GM12878 (cell line): ENCODE measurements around the gene ELL2. TPM values are rescaled to one million over a fixed set of nuclear protein-coding genes. Genes with fewer than 3 reads are reported as not detected.
A peak's percentile ranks its signal among the peaks of the same experiment; 100 is the strongest.

Experiments used
- ATAC-seq: fragments of 200-7000 bp; cut with Tn5 transposase; 3 replicates; pipeline ENCODE4 v1.9.1; 2020; ENCODE audit warnings: mild to moderate bottlenecking, moderate library complexity
- BruUV-seq: library from RNA; stranded (reverse); fragments of 400-500 nt; replicated peaks from 2 replicates; lab custom pipeline; 2021; lab: Mats Ljungman, UMichigan
- CTCF ChIA-PET: fragments of 300-600 bp; sonication (Branson Sonifier 250); formaldehyde crosslinking; extraction: SDS; loops from one replicate; lab custom pipeline; 2021; ENCODE audit warnings: inconsistent platforms; lab: Yijun Ruan, JAX
- POLR2A ChIA-PET: fragments of 350-600 bp; formaldehyde crosslinking; extraction: SDS; loops from one replicate; lab custom pipeline; 2021; ENCODE audit warnings: inconsistent platforms; lab: Charles Lee
- RAD21 ChIA-PET: fragments of 300-600 bp; sonication (Branson Sonifier 250); formaldehyde crosslinking; loops from one replicate; lab custom pipeline; 2023; ENCODE audit warnings: antibody characterized with exemption; ENCODE audit not compliant: unreplicated experiment; lab: Charles Lee
- SMC1A ChIA-PET: fragments of 300-600 bp; sonication (Branson Sonifier 250); formaldehyde crosslinking; loops from one replicate; lab custom pipeline; 2023; ENCODE audit not compliant: unreplicated experiment, uncharacterized antibody; lab: Charles Lee
- DNase-seq: peaks from one replicate; pipeline ENCODE4 v3.0.0-alpha.2; 2011; ENCODE audit warnings: low read depth, low spot score
- FAIRE-seq: peaks from 3 replicates; lab custom pipeline; 2011; peaks lifted over from hg19 to GRCh38; lab: Jason Lieb, UNC
- H2AFZ ChIP-seq: 2 replicates; pipeline ENCODE4 v1.6.0; 2011; ENCODE audit warnings: low read depth, low read length, control low read depth; ENCODE audit not compliant: control insufficient read depth
- H3K27ac ChIP-seq: 2 replicates; pipeline ENCODE4 v1.5.1; 2011; ENCODE audit warnings: control low read depth; ENCODE audit not compliant: control insufficient read depth, insufficient read depth
- H3K27me3 ChIP-seq, 2 experiments: replicated peaks in 1 of 2; 2 replicates each; pipeline versions ENCODE4 v1.6.0 to v1.6.1; 2011; ENCODE audit warnings: low read length in 1 of 2; ENCODE audit not compliant: control insufficient read depth in 2 of 2, insufficient read depth in 2 of 2
- H3K36me3 ChIP-seq, 2 experiments: 2 replicates each; pipeline ENCODE4 v1.5.1; 2011; ENCODE audit warnings: low read length in 1 of 2; ENCODE audit not compliant: control insufficient read depth in 2 of 2, insufficient read depth in 2 of 2
- H3K4me1 ChIP-seq: 2 replicates; pipeline ENCODE4 v1.6.1; 2011; ENCODE audit warnings: mild to moderate bottlenecking, low read length, moderate library complexity, mixed read lengths; ENCODE audit not compliant: control insufficient read depth, insufficient read depth
- H3K4me2 ChIP-seq: 2 replicates; pipeline ENCODE4 v1.6.0; 2011; ENCODE audit warnings: control low read depth; ENCODE audit not compliant: control insufficient read depth, insufficient read depth
- H3K4me3 ChIP-seq: fragments of 200-600 bp; sonication (generic); 2 replicates; pipeline ENCODE4 v1.5.1; 2016
- H3K79me2 ChIP-seq: 2 replicates; pipeline ENCODE4 v1.6.0; 2011; ENCODE audit warnings: low read length; ENCODE audit not compliant: control insufficient read depth, insufficient read depth
- H3K9ac ChIP-seq: 2 replicates; pipeline ENCODE4 v1.8.0; 2011; ENCODE audit warnings: low read length, control low read depth, mixed read lengths; ENCODE audit not compliant: control insufficient read depth, insufficient read depth
- H3K9me3 ChIP-seq: replicated peaks from 3 replicates; pipeline ENCODE4 v1.5.1; 2011; ENCODE audit warnings: mild to moderate bottlenecking, low read length; ENCODE audit not compliant: control insufficient read depth, insufficient read depth
- H4K20me1 ChIP-seq: 2 replicates; pipeline ENCODE4 v1.6.0; 2011; ENCODE audit not compliant: control insufficient read depth, insufficient read depth
- CEBPB ChIP-seq, 2 experiments: fragments of 150-350 bp in 1 of 2; IDR thresholded peaks; 2 replicates each; pipeline ENCODE4 v1.6.1; 2012 to 2014; ENCODE audit warnings: low read depth in 2 of 2, low read length in 2 of 2, borderline replicate concordance in 1 of 2, inconsistent platforms in 1 of 2
- ESRRA ChIP-seq: IDR thresholded peaks from 2 replicates; pipeline ENCODE4 v1.6.1; 2012; ENCODE audit warnings: mild to moderate bottlenecking, low read length, improper control_type of control experiment
- EZH2 ChIP-seq: IDR thresholded peaks from 2 replicates; pipeline ENCODE4 v1.6.1; 2012; ENCODE audit warnings: low read depth, mild to moderate bottlenecking, control low read depth, inconsistent platforms, low read length, borderline replicate concordance; ENCODE audit not compliant: control insufficient read depth
- HDAC6 ChIP-seq: fragments of 200-600 bp; sonication (generic); IDR thresholded peaks from one replicate; pipeline ENCODE4 v1.8.0; 2017; ENCODE audit warnings: antibody characterized with exemption; ENCODE audit not compliant: unreplicated experiment
- LARP7 ChIP-seq: fragments of 450-650 bp; IDR thresholded peaks from 2 replicates; pipeline ENCODE4 v1.6.1; 2017; ENCODE audit warnings: mild to moderate bottlenecking
- MEF2B ChIP-seq: fragments of 450-650 bp; IDR thresholded peaks from 2 replicates; pipeline ENCODE4 v1.6.1; 2018; ENCODE audit warnings: mild to moderate bottlenecking, moderate library complexity; ENCODE audit not compliant: partially characterized antibody, poor library complexity, severe bottlenecking
- NFIC ChIP-seq: IDR thresholded peaks from 2 replicates; pipeline ENCODE4 v1.6.1; 2012; ENCODE audit warnings: low read depth, mild to moderate bottlenecking, inconsistent platforms, low read length, moderate library complexity
- POLR2A ChIP-seq: IDR thresholded peaks from 2 replicates; pipeline ENCODE4 v1.6.1; 2011; ENCODE audit warnings: low read depth, mild to moderate bottlenecking, low read length
- RELA ChIP-seq: fragments of 450-650 bp; IDR thresholded peaks from 2 replicates; pipeline ENCODE4 v1.8.0; 2014; ENCODE audit warnings: borderline replicate concordance; ENCODE audit not compliant: partially characterized antibody
- SREBF1 ChIP-seq: IDR thresholded peaks from 2 replicates; pipeline ENCODE4 v1.6.1; 2012; ENCODE audit warnings: mild to moderate bottlenecking, low read length
- TCF3 ChIP-seq: IDR thresholded peaks from 2 replicates; pipeline ENCODE4 v1.6.1; 2012; ENCODE audit warnings: low read depth, mild to moderate bottlenecking, low read length, borderline replicate concordance; ENCODE audit not compliant: insufficient read depth
- ZNF274 ChIP-seq: IDR thresholded peaks from one replicate; pipeline ENCODE4 v1.8.0; 2011; ENCODE audit not compliant: insufficient read length, insufficient read depth
- WGBS: methylation state at CpG from one replicate; pipeline ENCODE4 v1.1.6; 2016; ENCODE audit warnings: low lambda C conversion rate; ENCODE audit not compliant: insufficient replicate concordance, insufficient coverage; ENCODE audit errors: missing lambda C conversion rate; 5-methylcytosine and 5-hydroxymethylcytosine counted together
- in situ Hi-C: fragments of 300-500 bp; cut with MboI; formaldehyde crosslinking; loops from 9 replicates; pipeline ENCODE4 v1.14.3; 2018; ENCODE audit warnings: mixed read lengths
- intact Hi-C: fragments of 100-400 bp; cut with micrococcal nuclease; formaldehyde crosslinking; loops from one replicate; pipeline ENCODE4 v1.14.2; 2022; ENCODE audit not compliant: unreplicated experiment
- polyA plus RNA-seq, 11 experiments: library from polyadenylated mRNA; depleted of rRNA in 4 of 11; unstranded in 6 of 11; stranded (reverse) in 5 of 11; fragments of >200 nt; fragmentation: Nextera tagmentation in 4 of 11; fragmentation: Illumina TruSeq in 1 of 11; extraction: Ambion mirVana in 4 of 11; extraction: Trizol in 1 of 11; gene quantifications; 1 replicate in 1 of 11; 2 replicates in 10 of 11; pipeline versions ENCODE4 v1.2.1 to v1.2.3, GENCODE V29; 2011 to 2016; ENCODE audit warnings: inconsistent platforms in 2 of 11, missing spikeins in 2 of 11, low read depth in 1 of 11
- total RNA-seq, 4 experiments: library from RNA; depleted of rRNA in 3 of 4; stranded (reverse); fragments of >200 nt in 3 of 4; fragmentation: Illumina TruSeq in 1 of 4; extraction: Trizol in 1 of 4; gene quantifications; 2 replicates each; pipeline versions ENCODE4 v1.2.1 to v1.2.3, GENCODE V29; 2013 to 2021
- TF ChIP-seq, protein P1 (sequence below): fragments of 450-650 bp; IDR thresholded peaks from 2 replicates; pipeline ENCODE4 v1.6.1; 2017; ENCODE audit warnings: mild to moderate bottlenecking, moderate library complexity
- TF ChIP-seq, protein P2 (sequence below): fragments of 450-650 bp; IDR thresholded peaks from 2 replicates; pipeline ENCODE4 v1.6.1; 2017; ENCODE audit warnings: mild to moderate bottlenecking, moderate library complexity

Gene ELL2
- total and polyA plus RNA-seq, 10 of the 15 experiments (the other 5 are each of a cell fraction or from before 2014, with no cell fraction given): 24.2 to 91.4 (median 57.4) TPM

DNA sequence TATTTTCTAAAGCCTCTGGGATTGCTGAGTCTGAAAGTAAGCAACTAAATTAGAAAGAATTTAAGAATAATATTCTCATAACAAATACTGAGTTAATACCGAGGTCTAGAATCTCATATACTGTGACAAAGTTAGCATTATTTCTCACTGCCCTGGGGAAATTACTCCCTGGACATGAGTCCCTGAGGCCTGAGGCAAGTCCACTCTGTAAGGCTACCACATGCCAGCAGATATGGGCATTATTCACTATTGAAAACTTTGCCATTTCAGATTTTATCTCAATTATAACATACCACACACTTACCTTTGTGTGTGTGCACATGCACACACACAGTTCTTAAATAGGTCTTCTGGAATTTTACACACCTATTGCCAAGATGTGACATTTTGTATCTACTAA is 22.9 kb downstream of the ELL2 start:
- RAD21 ChIA-PET: interaction anchor here (0.8 to 1.4 kb wide), 2 partner anchors 16 to 17 kb away, joined by 3 to 4 read pairs; no protein-coding TSS in a partner anchor
- Histone ChIP-seq H4K20me1 (no peaks in the 10 kb centered on the region), H3K4me1 (peaks cover 31% of the 10 kb centered on the region), H3K4me2 (no peak overlapping the region), H3K27me3 (no peaks in the 10 kb centered on the region), H3K27ac (peak overlapping the region; percentile 30), H3K36me3 (peaks cover 0 to 8% of the 10 kb centered on the region in 2 experiments; a peak in 3 of 4 replicates), H3K4me3 (no peak overlapping the region), H3K9ac (no peak overlapping the region), H3K9me3 (no peaks in the 10 kb centered on the region), H3K79me2 (peaks cover 81% of the 10 kb centered on the region), H2AFZ (no peak overlapping the region)
- SMC1A ChIA-PET: interaction anchor here (0.7 to 4.8 kb wide), 6 partner anchors 9 to 19 kb away, joined by 3 to 52 read pairs (median 4); no protein-coding TSS in a partner anchor
- no TSS peak for BruUV-seq
- CTCF ChIA-PET: no interaction called here
- ATAC-seq (no peak), FAIRE-seq (no peak), DNase-seq (no peak)
- in situ Hi-C loops (no loop called here), intact Hi-C loops (no loop called here)
- WGBS: 93% methylated on average over 1 of the region's 1 CpG
- POLR2A ChIA-PET: interaction anchor here (0.7 to 1.0 kb wide), 2 partner anchors 13 to 69 kb away, joined by 3 read pairs; no protein-coding TSS in a partner anchor
- TF ChIP-seq MEF2B (no peak), SREBF1 (no peak), TCF3 (no peak), LARP7 (no peak), EZH2 (no peak), ZNF274 (no peak), RELA (no peak), ESRRA (no peak), CEBPB (IDR thresholded peaks at IDR 0.05; ENCODE audit: borderline replicate concordance in 1 of 2, low read depth in 2 of 2, low read length in 2 of 2) (no peak), NFIC (no peak), HDAC6 (no peak), POLR2A (no peak)
- TF ChIP-seq, protein P1, sequence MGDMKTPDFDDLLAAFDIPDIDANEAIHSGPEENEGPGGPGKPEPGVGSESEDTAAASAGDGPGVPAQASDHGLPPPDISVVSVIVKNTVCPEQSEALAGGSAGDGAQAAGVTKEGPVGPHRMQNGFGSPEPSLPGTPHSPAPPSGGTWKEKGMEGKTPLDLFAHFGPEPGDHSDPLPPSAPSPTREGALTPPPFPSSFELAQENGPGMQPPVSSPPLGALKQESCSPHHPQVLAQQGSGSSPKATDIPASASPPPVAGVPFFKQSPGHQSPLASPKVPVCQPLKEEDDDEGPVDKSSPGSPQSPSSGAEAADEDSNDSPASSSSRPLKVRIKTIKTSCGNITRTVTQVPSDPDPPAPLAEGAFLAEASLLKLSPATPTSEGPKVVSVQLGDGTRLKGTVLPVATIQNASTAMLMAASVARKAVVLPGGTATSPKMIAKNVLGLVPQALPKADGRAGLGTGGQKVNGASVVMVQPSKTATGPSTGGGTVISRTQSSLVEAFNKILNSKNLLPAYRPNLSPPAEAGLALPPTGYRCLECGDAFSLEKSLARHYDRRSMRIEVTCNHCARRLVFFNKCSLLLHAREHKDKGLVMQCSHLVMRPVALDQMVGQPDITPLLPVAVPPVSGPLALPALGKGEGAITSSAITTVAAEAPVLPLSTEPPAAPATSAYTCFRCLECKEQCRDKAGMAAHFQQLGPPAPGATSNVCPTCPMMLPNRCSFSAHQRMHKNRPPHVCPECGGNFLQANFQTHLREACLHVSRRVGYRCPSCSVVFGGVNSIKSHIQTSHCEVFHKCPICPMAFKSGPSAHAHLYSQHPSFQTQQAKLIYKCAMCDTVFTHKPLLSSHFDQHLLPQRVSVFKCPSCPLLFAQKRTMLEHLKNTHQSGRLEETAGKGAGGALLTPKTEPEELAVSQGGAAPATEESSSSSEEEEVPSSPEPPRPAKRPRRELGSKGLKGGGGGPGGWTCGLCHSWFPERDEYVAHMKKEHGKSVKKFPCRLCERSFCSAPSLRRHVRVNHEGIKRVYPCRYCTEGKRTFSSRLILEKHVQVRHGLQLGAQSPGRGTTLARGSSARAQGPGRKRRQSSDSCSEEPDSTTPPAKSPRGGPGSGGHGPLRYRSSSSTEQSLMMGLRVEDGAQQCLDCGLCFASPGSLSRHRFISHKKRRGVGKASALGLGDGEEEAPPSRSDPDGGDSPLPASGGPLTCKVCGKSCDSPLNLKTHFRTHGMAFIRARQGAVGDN: no peak
- TF ChIP-seq, protein P2, sequence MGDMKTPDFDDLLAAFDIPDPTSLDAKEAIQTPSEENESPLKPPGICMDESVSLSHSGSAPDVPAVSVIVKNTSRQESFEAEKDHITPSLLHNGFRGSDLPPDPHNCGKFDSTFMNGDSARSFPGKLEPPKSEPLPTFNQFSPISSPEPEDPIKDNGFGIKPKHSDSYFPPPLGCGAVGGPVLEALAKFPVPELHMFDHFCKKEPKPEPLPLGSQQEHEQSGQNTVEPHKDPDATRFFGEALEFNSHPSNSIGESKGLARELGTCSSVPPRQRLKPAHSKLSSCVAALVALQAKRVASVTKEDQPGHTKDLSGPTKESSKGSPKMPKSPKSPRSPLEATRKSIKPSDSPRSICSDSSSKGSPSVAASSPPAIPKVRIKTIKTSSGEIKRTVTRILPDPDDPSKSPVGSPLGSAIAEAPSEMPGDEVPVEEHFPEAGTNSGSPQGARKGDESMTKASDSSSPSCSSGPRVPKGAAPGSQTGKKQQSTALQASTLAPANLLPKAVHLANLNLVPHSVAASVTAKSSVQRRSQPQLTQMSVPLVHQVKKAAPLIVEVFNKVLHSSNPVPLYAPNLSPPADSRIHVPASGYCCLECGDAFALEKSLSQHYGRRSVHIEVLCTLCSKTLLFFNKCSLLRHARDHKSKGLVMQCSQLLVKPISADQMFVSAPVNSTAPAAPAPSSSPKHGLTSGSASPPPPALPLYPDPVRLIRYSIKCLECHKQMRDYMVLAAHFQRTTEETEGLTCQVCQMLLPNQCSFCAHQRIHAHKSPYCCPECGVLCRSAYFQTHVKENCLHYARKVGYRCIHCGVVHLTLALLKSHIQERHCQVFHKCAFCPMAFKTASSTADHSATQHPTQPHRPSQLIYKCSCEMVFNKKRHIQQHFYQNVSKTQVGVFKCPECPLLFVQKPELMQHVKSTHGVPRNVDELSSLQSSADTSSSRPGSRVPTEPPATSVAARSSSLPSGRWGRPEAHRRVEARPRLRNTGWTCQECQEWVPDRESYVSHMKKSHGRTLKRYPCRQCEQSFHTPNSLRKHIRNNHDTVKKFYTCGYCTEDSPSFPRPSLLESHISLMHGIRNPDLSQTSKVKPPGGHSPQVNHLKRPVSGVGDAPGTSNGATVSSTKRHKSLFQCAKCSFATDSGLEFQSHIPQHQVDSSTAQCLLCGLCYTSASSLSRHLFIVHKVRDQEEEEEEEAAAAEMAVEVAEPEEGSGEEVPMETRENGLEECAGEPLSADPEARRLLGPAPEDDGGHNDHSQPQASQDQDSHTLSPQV: no peak
